Dedifferentiated amniotic fluid mesenchymal stem cell (primary cell): ENCODE measurements around the gene ZBTB20.

Source experiments
- DNase-seq: peaks from one replicate; pipeline ENCODE4 v3.0.0-alpha.2; 2016; ENCODE audit errors: extremely low spot score

The ZBTB20 gene

GRCh38 chr3:114872050-114872449, 275.0 kb downstream of the ZBTB20 start:
- no peak for DNase-seq

DNA sequence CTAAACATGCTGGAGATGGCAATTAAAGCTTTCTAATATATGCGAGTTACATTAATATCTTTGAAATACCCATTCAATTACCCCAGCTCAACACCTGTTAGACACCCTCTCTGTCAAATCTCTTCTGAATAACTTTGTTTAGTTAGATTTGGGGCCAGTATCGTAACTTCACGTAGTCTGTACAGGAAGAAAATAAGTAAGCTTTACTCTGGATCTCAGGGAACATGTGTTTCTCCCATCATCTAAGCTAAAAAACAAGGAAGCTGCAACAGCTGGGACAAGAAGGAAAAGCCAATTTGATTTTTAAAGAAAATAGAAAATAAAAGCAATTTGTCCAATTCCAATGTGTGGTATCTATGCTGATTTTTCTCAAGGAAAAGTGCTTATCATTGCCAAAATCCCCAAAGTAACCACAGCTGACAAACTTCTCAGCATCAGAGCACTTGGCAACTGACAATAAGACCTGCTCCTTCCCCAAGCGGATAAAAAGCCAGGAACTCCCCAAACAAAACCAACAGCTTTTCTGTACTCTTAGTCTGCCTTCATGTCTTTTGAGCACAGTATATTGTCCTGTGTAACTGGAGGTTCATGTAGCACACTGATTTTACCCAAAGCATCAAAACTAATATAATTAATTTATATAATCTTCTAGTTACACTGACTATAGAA, 279.1 kb downstream of the ZBTB20 start:
- DNase-seq = no peak

- DNase-seq = no peak
These were observed 279.7 kb downstream of the ZBTB20 start for GRCh38 chr3:114867359-114867758.

DNA sequence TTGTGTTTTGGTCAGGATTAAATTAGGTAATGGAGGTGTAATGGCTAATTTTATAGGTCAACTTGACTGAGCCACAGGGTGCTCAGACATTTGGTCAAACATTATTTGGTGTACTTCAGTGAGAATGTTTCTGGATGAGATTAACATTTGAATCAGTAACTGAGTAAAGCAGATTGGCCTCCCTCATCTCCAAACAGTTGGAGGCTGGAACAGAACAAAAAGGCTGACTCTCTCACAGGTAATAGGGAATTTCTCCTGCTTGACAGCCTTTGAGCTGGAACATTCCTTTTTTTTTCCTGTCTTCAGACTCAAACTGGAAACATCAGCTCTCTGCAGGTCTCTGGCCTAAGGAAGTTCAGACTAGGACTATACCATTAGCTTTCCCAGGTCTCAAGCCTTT, 280.7 kb downstream of the ZBTB20 start:
- no peak for DNase-seq

GRCh38 chr3:114864970-114865369, 282.1 kb downstream of the ZBTB20 start:
- no peak for DNase-seq

GRCh38 chr3:114863848-114864247, 283.2 kb downstream of the ZBTB20 start:
- no peak for DNase-seq

DNA sequence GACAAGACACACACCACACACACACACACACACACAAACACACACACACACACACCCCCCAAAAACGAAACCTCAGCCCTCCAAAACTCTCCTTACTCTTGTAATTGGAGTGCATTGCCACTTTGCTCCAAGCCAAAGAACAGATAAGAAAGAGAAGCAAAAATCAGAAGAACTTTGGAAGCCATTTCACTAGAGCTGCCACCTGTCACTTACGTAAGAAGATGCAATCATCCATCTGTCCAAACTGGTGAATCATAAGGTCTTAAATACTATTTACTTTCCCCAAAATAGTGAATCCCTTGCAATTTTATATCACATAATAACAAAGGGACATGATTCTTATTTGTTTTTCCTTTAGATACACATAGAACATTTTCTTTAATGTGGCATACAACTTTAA, 285.4 kb downstream of the ZBTB20 start:
- DNase-seq = no peak

GRCh38 chr3:114860531-114860930, 286.6 kb downstream of the ZBTB20 start:
- no peak for DNase-seq

GRCh38 chr3:114858329-114858728, 288.8 kb downstream of the ZBTB20 start:
- no peak for DNase-seq

DNA sequence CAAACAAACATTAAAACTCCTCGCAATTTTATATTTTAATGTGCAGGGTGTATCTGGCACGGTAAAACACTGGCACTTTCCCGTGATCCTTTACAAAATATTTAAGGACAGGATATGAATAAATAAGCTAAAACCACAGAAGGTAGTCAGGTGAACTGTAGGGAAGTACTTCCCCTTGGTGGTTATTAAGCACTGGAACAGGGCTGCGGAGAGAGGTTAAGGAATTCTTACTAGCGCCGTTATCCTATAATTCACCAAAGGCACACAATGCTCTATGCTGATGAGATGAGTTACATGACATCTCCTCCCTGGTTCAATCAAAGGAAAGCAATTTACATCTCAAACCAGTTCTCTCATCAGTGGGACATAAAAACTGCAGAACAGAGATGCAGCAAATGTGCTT, 289.8 kb downstream of the ZBTB20 start:
- DNase-seq = no peak

DNA sequence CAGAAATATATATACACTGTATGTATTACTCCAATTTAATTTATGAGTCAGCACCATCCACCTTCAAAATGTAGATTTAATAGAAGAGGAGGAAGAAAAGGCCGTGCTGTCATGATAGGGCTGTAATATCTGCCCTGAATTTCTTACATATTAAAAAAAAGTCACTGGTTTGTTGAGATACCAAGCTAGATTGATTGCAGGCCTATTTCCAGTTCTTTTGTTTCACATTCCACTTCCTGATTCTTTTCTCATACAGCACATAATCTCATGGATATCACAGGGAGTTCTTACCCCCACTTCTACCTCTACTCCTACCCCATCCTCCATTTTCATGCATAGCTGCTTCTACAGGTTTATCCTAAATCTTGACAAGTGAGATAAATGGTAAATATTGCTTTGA, 290.3 kb downstream of the ZBTB20 start:
- no peak for DNase-seq

- DNase-seq = no peak
These were observed 291.2 kb downstream of the ZBTB20 start for GRCh38 chr3:114855839-114856238.

DNA sequence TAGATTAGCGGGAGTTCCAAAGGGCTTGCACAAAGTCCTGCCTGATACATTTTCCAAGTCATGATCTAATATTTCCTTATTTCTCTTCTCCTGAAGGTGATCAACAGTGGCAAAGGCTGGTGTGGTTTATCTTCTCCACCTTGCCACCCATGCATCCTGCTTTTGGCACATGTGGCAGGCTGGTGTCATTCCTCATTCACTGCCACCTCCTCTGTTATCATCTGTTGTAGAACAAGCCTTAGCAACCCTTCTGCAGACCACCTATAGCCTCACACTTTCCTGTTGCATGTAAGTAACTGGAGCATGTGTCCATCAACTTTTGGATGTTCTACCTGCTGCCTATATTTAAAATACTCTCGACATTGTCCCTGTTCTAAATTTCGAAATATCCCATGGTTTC, 294.1 kb downstream of the ZBTB20 start:
- DNase-seq = no peak

DNA sequence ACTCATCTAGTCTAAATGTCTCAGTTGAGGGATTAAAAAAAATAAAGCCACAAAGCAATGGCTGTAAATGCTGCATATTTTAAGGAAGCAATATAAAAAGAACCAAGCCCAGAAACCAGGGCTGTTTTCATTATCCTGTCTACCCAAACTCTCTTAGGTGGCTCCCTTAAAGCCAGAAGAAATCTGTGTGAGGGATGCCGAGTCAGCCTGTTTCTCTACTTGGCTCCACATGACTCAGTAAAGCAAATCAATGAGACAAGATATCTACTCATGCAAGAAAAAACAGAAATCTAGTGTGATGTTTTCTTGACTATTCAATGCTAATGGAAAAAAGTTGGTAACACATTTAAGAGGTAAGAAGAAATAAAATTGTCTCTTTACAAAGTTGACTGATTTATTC, 296.2 kb downstream of the ZBTB20 start:
- no peak for DNase-seq

- no peak for DNase-seq
These were observed 298.3 kb downstream of the ZBTB20 start for GRCh38 chr3:114848643-114849350.

- no peak for DNase-seq
These were observed 299.0 kb downstream of the ZBTB20 start for GRCh38 chr3:114848082-114848481.

- no peak for DNase-seq
These were observed 299.5 kb downstream of the ZBTB20 start for GRCh38 chr3:114847564-114847963.

DNA sequence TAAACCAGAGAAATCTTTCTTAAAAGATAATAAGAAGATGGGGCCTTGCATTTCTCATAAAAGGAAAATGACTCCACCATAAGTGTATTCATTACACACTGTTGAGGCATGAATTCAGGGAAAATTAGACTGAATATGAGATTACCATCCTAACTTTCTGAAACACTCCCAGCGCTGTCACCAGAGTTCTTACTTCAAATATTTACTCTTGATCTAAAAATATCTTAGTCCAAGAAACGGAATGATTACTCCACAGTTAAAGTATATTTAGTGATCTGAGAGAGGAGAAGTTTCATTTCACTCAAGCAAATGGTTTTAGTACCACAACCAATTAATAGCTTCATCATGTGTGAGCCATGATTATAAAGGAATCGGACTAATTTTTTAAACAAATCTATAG, 300.3 kb downstream of the ZBTB20 start:
- peak; percentile 34 for DNase-seq

GRCh38 chr3:114846252-114846651, 300.8 kb downstream of the ZBTB20 start:
- DNase-seq = no peak

DNA sequence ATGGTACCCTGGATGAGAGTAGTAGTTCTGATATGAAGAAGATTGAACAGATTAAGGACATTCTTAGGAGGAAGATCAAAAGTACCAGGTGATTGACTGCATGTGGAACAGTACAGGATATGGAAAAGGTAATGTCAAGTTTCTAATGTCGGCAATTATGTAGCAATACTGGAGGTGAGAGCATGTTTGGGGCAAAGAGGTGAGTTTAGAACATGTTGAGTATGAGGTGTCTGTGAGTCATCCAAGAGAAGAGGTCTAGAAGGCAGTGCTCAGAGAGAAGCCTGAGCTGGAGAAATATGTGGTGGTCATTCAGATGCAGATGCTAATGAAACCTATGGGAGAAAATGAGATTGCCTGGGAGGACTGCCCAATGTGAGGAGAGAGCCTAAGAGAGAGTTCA, 305.6 kb downstream of the ZBTB20 start:
- no peak for DNase-seq

DNA sequence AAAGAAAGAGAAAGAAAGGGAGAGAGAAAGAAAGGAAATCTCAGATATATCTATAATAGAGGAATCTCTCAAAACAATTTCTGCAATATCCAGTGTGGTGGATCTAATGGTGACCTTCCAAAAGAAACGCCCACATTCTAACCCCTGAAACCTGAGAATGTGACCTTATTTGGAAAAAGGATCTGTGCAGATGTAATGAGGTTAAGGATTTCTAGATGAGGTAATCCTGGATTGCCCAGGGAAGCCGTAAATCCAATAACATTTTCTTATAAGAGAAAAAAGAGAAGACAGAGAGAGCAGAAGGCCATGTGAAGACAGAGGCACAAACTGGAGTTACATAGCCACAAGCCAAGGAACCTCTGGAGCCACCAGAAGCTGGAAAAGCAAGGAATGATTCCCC, 307.6 kb downstream of the ZBTB20 start:
- no peak for DNase-seq

DNA sequence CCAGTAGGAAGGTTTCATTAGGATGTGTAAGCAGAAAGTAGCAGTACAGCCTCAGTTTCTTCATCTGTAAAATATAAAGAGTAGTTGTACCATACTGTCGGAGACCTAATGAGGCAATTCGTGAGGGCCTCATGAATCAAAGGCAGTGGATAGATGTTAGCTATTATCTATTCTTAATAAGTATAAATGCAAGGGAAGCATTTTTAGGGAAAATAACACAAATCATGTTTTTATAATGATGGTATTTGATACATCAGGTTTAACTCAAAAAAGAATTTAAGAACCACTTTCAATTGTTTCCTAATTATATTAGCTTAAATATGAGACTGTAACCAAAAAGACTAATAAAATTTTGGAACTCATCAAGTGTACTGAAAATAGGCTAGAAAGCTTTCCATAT, 309.1 kb downstream of the ZBTB20 start:
- no peak for DNase-seq

DNA sequence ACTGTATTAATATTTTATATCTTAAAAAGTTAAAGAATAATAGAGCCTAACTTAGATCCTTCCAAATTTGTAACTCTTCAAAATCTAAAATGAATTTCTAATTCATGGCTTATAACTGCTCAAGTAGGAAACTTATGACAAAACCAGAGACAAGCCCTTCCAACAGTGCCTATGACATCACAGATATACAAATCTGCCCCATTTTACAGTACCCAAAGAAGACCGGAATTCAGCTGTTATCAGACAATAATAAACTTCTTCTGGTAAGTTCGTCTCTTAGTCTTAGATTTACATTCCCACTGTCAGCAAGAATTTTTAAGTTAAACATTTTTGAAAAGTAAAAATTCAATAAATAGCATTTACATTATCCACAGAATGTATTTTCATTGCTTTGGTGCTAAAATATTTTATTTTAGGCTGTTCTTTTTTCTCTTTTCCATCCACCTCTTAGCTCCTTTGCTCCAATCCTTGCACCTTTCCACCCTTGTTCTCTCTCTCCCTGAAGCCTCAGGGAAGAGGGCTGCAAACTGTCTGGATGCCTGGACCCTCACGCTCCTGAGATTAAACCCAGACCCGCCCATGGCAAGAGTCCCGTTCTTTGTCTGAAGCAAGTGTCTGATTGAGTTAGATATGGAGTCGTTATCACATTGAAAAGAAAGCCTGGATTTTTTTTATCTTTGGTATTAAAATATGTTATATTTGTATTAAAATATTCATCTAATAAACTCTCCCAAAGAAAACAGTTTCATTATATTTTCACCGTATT, 312.7 kb downstream of the ZBTB20 start:
- no peak for DNase-seq
